Uterus (tissue), 4 donors: ENCODE data around the gene PDIK1L. TPM values are rescaled to one million over a fixed set of nuclear protein-coding genes. Genes with fewer than 3 reads are reported as not detected.
A peak's percentile ranks its signal among the peaks of the same experiment; 100 is the strongest.

Source experiments
- DNase-seq, 2 donors: peaks; one replicate each; pipeline ENCODE4 v3.0.0-alpha.2; 2019 to 2020
- H3K27ac ChIP-seq, 2 donors: fragments of 200-600 bp; sonication (generic); 1 replicate in 1 of 2; 2 replicates in 1 of 2; pipeline ENCODE4 v1.5.1; 2016 to 2018
- H3K27me3 ChIP-seq, 2 donors: fragments of 200-600 bp; sonication (generic); one replicate each; pipeline ENCODE4 v1.5.1; 2018 to 2019; ENCODE audit warnings: control low read depth in 1 of 2
- H3K36me3 ChIP-seq, 2 donors: fragments of 200-600 bp; sonication (generic); one replicate each; pipeline ENCODE4 v1.5.1; 2019; ENCODE audit warnings: control low read depth in 1 of 2
- H3K4me1 ChIP-seq, 2 donors: fragments of 200-600 bp; sonication (generic); one replicate each; pipeline ENCODE4 v1.5.1; 2018 to 2019; ENCODE audit warnings: control low read depth in 1 of 2
- H3K4me3 ChIP-seq, 2 donors: fragments of 200-600 bp; sonication (generic); 1 replicate in 1 of 2; 2 replicates in 1 of 2; pipeline ENCODE4 v1.5.1; 2018 to 2019; ENCODE audit warnings: mild to moderate bottlenecking in 1 of 2
- H3K9me3 ChIP-seq, 2 donors: fragments of 200-600 bp; sonication (generic); one replicate each; pipeline ENCODE4 v1.5.1; 2019; ENCODE audit warnings: control low read depth in 1 of 2
- POLR2A ChIP-seq, 2 donors: fragments of 450-650 bp; IDR thresholded peaks; one replicate each; pipeline ENCODE4 v1.6.1; 2016; ENCODE audit warnings: antibody characterized with exemption in 2 of 2, mild to moderate bottlenecking in 1 of 2, moderate library complexity in 1 of 2
- intact Hi-C: fragments of 100-400 bp; cut with DNase I; formaldehyde crosslinking; loops from one replicate; pipeline ENCODE4 v1.15.1; 2023; ENCODE audit warnings: low total_unique reads
- total RNA-seq, 4 donors: library from RNA; depleted of rRNA in 3 of 4; stranded (reverse); fragments of >200 nt in 3 of 4; gene quantifications; one replicate each; pipeline versions ENCODE4 v1.1.0 to v1.2.4, GENCODE V29; 2014 to 2023
- TF ChIP-seq, protein P1 (sequence below), 4 experiments: fragments of 200-600 bp in 2 of 4; fragments of 450-650 bp in 2 of 4; sonication (generic) in 2 of 4; IDR thresholded peaks; one replicate each; pipeline ENCODE4 v1.5.1; 2016 to 2019; ENCODE audit warnings: antibody characterized with exemption in 4 of 4, mild to moderate bottlenecking in 2 of 4, moderate library complexity in 1 of 4
- donor health status: DM: yes; HTN: yes; CAD: no.

The PDIK1L gene
- total RNA-seq, 4 donors from 2014 or later: 13.8 to 95.6 (median 20.9) TPM

DNA sequence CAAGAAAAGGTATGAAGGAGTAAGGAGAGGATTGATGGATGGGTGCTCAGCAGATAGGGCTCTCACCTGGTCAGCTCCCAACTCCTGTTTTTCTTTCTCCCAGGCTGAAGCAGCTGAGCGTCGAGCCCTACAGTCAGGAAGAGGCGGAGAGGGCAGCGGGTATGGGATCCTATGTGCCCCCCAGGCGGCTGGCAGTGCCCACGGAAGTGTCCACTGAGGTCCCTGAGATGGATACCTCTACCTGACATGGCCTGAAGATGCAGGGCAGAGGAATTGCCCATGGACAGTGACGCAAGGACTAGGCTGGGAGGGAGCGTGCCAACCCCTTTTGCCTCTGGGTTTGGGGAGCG lies 58.8 kb downstream of the PDIK1L start:
- no peak for DNase-seq
- Histone ChIP-seq H3K9me3 (no peaks in the 10 kb centered on the region), H3K36me3 (no peaks in the 10 kb centered on the region), H3K4me3 (peak overlapping the region; percentile 64 to 79), H3K27ac (peak overlapping the region; percentile 63 to 85), H3K4me1 (peaks cover 0 to 5% of the 10 kb centered on the region in 2 donors), H3K27me3 (no peaks in the 10 kb centered on the region)
- intact Hi-C loops: no loop called here
- TF ChIP-seq, protein P1, sequence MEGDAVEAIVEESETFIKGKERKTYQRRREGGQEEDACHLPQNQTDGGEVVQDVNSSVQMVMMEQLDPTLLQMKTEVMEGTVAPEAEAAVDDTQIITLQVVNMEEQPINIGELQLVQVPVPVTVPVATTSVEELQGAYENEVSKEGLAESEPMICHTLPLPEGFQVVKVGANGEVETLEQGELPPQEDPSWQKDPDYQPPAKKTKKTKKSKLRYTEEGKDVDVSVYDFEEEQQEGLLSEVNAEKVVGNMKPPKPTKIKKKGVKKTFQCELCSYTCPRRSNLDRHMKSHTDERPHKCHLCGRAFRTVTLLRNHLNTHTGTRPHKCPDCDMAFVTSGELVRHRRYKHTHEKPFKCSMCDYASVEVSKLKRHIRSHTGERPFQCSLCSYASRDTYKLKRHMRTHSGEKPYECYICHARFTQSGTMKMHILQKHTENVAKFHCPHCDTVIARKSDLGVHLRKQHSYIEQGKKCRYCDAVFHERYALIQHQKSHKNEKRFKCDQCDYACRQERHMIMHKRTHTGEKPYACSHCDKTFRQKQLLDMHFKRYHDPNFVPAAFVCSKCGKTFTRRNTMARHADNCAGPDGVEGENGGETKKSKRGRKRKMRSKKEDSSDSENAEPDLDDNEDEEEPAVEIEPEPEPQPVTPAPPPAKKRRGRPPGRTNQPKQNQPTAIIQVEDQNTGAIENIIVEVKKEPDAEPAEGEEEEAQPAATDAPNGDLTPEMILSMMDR (IDR thresholded peaks at IDR 0.05): no peak
- no peak for TF ChIP-seq POLR2A (IDR thresholded peaks at IDR 0.05)

DNA sequence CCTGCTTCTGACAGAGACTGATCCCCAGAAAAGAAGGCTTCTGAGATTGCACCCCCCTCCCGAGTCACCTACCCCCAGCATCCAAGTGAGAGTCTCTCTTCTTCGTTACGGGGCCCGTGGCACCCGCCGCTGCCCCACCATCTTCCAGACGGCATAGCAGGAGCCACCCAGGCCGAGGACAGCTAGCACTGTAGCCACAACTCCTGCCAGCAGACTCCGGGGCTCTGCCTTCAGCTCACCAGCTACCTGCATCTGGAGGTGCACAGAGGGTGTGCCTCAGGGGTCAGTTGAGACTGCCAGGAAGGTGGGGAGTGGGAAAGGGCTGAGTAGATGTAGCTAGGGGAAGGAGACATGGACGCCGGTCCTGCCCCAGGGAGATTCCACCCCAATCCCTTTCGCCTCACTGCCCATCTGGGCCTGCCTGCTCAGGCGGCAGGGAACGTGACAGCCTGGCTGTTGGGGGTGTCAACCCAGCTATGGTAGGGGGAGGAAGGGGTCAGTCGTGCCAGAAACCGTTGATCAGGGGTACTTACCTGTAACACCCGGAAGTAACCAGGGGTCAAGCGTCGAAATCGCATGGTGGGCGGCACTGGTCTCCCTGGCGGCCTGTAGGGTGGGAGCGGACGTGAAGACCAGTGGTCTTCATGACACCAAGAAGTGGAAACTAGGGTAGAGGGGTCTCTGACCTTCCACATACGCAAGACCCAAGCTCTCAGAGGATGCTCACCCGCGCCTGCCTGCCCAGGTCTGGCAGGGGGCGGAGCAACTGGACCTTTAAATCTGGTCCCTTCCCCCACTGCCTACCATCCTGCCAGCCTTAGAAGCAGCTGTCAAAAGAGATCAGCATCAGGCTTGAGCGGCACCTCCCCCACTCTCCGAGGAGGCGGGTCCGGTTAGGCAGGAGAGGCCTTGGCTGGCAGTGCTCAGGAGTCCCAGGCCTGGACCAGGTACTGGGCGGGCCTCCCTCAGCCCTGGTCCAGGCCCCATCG lies 59.8 kb downstream of the PDIK1L start, which contains the start of gene ZNF593OS:
Gene ZNF593OS (minus strand): TSS at position 749 of the 989 bp plus-strand sequence. CDS start 171 bp downstream, at position 578.
- intact Hi-C loops: no loop called here
- no peak for DNase-seq
- no peak within 1 kb of the TSS for H3K4me3 ChIP-seq
- peaks cover 0 to 5% of the 10 kb centered on the region in 2 donors for H3K4me1 ChIP-seq
- no peaks in the 10 kb centered on the region for H3K9me3 ChIP-seq
- TF ChIP-seq POLR2A (IDR thresholded peaks at IDR 0.05): no peak
- TF ChIP-seq, protein P1 (IDR thresholded peaks at IDR 0.05): no peak
- H3K27ac ChIP-seq: no peak within 1 kb of the TSS
- H3K36me3 ChIP-seq: no peaks in the 10 kb centered on the region
- no peaks in the 10 kb centered on the region for H3K27me3 ChIP-seq

Other genes starting within 250 kb of the PDIK1L start
- 10 to 100 TPM in 2 of 4 donors, 1 to 10 TPM in 2; 4.7 to 20.1 (median 9.9) TPM for gene PAQR7, start 236.1 kb upstream of the PDIK1L start, total RNA-seq
- 100 to 1,000 TPM in 1 of 4 donors, 10 to 100 TPM in 3; 34.6 to 100 (median 78.2) TPM for gene STMN1, start 205.4 kb upstream of the PDIK1L start, total RNA-seq
- 10 to 100 TPM in 1 of 4 donors, 1 to 10 TPM in 3; 6.2 to 12.3 (median 9.2) TPM for gene PAFAH2, start 113.8 kb upstream of the PDIK1L start, total RNA-seq
- gene EXTL1, start 90.0 kb upstream of the PDIK1L start, total RNA-seq: 1 to 10 TPM in 2 of 4 donors, under 1 TPM in 1, not detected in 1; 0.26 to 2.7 (median 1.7) TPM
- gene SLC30A2, start 65.7 kb upstream of the PDIK1L start, total RNA-seq: under 1 TPM in 2 of 4 donors, not detected in 2; 0.07 to 0.49 TPM
- 1 to 10 TPM in 1 of 4 donors, under 1 TPM in 1, not detected in 2; 0.77 to 5.4 TPM for gene TRIM63, start 44.2 kb upstream of the PDIK1L start, total RNA-seq
- gene FAM110D, start 47.3 kb downstream of the PDIK1L start, total RNA-seq: 10 to 100 TPM in 2 of 4 donors, 1 to 10 TPM in 2; 3.2 to 21.0 (median 14.0) TPM
- gene C1orf232, start 57.1 kb downstream of the PDIK1L start, total RNA-seq: not detected
- gene ZNF593, start 58.1 kb downstream of the PDIK1L start, total RNA-seq: 10 to 100 TPM in 3 of 4 donors, 1 to 10 TPM in 1; 7.9 to 27.1 (median 16.3) TPM
- not detected for gene ZNF593OS, start 60.0 kb downstream of the PDIK1L start, total RNA-seq
- gene CNKSR1, start 65.7 kb downstream of the PDIK1L start, total RNA-seq: 10 to 100 TPM in 2 of 4 donors, 1 to 10 TPM in 1, under 1 TPM in 1; 0.29 to 13.3 (median 7.2) TPM
- gene CATSPER4, start 78.8 kb downstream of the PDIK1L start, total RNA-seq: not detected
- gene CEP85, start 122.4 kb downstream of the PDIK1L start, total RNA-seq: 10 to 100 TPM in 1 of 4 donors, 1 to 10 TPM in 3; 1.8 to 14.0 (median 5.3) TPM
- gene SH3BGRL3, start 168.3 kb downstream of the PDIK1L start, total RNA-seq: 10 to 100 TPM in 3 of 4 donors, 1 to 10 TPM in 1; 5.0 to 86.6 (median 52.3) TPM
- 10 to 100 TPM in 3 of 4 donors, 1 to 10 TPM in 1; 7.4 to 36.5 (median 13.4) TPM for gene UBXN11, start 194.8 kb downstream of the PDIK1L start, total RNA-seq
- 1 to 10 TPM in 1 of 4 donors, not detected in 3; 7.8 TPM for gene CD52, start 206.1 kb downstream of the PDIK1L start, total RNA-seq
- gene CRYBG2, start 242.3 kb downstream of the PDIK1L start, total RNA-seq: 1 to 10 TPM in 1 of 4 donors, not detected in 3; 3.0 TPM